Gastroesophageal sphincter (tissue), 3 donors: ENCODE data around the gene TEX101.
A peak's percentile ranks its signal among the peaks of the same experiment; 100 is the strongest.

Source experiments
- EP300 ChIP-seq: sonication (generic); formaldehyde crosslinking; IDR thresholded peaks from one replicate; pipeline ENCODE4 v1.6.1; 2017; ENCODE audit warnings: antibody characterized with exemption, mild to moderate bottlenecking
- POLR2A ChIP-seq, 2 donors: fragments of 450-650 bp; IDR thresholded peaks; one replicate each; pipeline ENCODE4 v1.6.1; 2017; ENCODE audit warnings: antibody characterized with exemption in 2 of 2, mild to moderate bottlenecking in 2 of 2, moderate library complexity in 1 of 2
- POLR2AphosphoS5 ChIP-seq: sonication (generic); formaldehyde crosslinking; IDR thresholded peaks from one replicate; pipeline ENCODE4 v1.6.1; 2017; ENCODE audit warnings: antibody characterized with exemption
- TF ChIP-seq, protein P1 (sequence below), 4 experiments: fragments of 200-600 bp in 2 of 4; fragments of 450-650 bp in 2 of 4; sonication (generic) in 1 of 4; IDR thresholded peaks; one replicate each; pipeline ENCODE4 v1.5.1; 2017 to 2019; ENCODE audit warnings: antibody characterized with exemption in 4 of 4, mild to moderate bottlenecking in 2 of 4, moderate library complexity in 2 of 4

DNA sequence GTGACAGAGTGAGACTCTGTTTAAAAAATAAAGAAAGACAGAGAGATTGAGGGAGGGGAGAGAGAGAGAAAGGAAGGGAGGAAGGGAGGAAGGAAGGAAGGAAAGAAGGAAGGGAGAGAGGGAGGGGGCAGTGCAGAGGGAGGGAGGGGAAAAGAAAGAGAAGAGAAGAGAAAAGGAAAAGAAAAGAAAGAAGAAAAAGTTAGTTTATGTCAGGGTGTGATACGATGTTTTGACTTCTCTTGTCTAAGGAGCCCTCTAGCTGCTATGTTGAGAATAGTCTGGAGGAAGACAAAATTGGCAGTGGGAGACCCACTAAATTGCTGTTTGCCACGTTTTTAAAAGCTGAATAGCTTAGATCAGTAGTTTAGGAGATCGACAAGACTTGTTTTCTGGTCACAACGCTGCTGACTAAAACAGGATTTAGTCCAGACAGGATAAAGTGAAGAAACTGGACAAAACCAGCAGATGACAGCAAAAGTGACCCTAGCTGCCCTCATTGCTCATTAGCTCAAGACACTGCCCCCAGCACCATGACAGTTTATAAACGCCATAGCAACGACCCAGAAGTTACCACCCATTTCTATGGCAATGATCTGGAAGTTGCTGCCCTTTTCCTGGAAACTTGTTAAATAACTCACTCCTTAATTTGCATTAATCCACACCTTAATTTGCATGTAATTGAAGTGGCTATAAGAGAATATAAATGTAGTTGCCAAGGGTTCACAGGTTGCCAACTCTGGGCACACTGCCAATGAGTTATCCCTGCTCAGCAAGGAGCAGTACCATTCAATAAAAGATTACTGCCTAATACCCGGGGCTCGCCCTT, 11.1 kb downstream of the TEX101 start:
- TF ChIP-seq, protein P1, sequence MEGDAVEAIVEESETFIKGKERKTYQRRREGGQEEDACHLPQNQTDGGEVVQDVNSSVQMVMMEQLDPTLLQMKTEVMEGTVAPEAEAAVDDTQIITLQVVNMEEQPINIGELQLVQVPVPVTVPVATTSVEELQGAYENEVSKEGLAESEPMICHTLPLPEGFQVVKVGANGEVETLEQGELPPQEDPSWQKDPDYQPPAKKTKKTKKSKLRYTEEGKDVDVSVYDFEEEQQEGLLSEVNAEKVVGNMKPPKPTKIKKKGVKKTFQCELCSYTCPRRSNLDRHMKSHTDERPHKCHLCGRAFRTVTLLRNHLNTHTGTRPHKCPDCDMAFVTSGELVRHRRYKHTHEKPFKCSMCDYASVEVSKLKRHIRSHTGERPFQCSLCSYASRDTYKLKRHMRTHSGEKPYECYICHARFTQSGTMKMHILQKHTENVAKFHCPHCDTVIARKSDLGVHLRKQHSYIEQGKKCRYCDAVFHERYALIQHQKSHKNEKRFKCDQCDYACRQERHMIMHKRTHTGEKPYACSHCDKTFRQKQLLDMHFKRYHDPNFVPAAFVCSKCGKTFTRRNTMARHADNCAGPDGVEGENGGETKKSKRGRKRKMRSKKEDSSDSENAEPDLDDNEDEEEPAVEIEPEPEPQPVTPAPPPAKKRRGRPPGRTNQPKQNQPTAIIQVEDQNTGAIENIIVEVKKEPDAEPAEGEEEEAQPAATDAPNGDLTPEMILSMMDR (IDR thresholded peaks at IDR 0.05): peak in 1 of 4 experiments; percentile 27
- TF ChIP-seq POLR2A (IDR thresholded peaks at IDR 0.05): no peak
- TF ChIP-seq POLR2AphosphoS5: no peak
- no peak for TF ChIP-seq EP300
